CD4-positive, alpha-beta T cell (primary cell): ENCODE results near the gene EVPLL. TPM values are rescaled to one million over a fixed set of nuclear protein-coding genes. Genes with fewer than 3 reads are reported as not detected.
A peak's percentile ranks its signal among the peaks of the same experiment; 100 is the strongest.
"Not testable (repeated sequence)": the region's sequence is repeated elsewhere in the genome, so short reads cannot be mapped to it uniquely, and the experiment has no call there.

Experiments used
- ATAC-seq: fragments of 200-7000 bp; cut with Tn5 transposase; one replicate; pipeline ENCODE4 v1.10.0; 2022; ENCODE audit warnings: mild to moderate bottlenecking; ENCODE audit not compliant: poor library complexity
- CTCF ChIA-PET: fragments of 350-600 bp; sonication (Branson Sonifier 250); formaldehyde crosslinking; loops from one replicate; lab custom pipeline; 2021; ENCODE audit warnings: antibody characterized with exemption, inconsistent platforms; lab: Charles Lee
- POLR2A ChIA-PET: fragments of 350-600 bp; sonication (Branson Sonifier 250); formaldehyde crosslinking; loops from one replicate; lab custom pipeline; 2021; ENCODE audit warnings: antibody characterized with exemption, inconsistent platforms; lab: Charles Lee
- DNase-seq, 14 experiments: peaks; one replicate each; pipeline ENCODE4 v3.0.0-alpha.2; 2013 to 2020; ENCODE audit warnings: mixed read lengths in 2 of 14
- H3K27ac ChIP-seq, 2 donors: one replicate each; pipeline versions ENCODE4 v1.5.1 to v1.7.0; 2013; ENCODE audit warnings: low read length in 2 of 2, low read depth in 1 of 2, mild to moderate bottlenecking in 1 of 2
- H3K27me3 ChIP-seq, 2 experiments: 1 replicate in 1 of 2; 2 replicates in 1 of 2; pipeline versions ENCODE4 v1.6.1 to v1.7.0; 2013; ENCODE audit warnings: low read length in 2 of 2, control low read depth in 1 of 2, mild to moderate bottlenecking in 1 of 2, moderate library complexity in 1 of 2; ENCODE audit not compliant: insufficient read depth in 2 of 2, control insufficient read depth in 1 of 2
- H3K36me3 ChIP-seq: one replicate; pipeline ENCODE4 v1.6.1; 2013; ENCODE audit warnings: low read length, control low read depth; ENCODE audit not compliant: insufficient read depth
- H3K4me1 ChIP-seq: one replicate; pipeline ENCODE4 v1.6.1; 2013; ENCODE audit warnings: low read length, control low read depth; ENCODE audit not compliant: insufficient read depth
- H3K4me3 ChIP-seq: one replicate; pipeline ENCODE4 v1.5.1; 2013; ENCODE audit warnings: mild to moderate bottlenecking, low read length, moderate library complexity
- H3K9me3 ChIP-seq, 2 experiments: 1 replicate in 1 of 2; 2 replicates in 1 of 2; pipeline versions ENCODE4 v1.6.1 to v1.7.0; 2013; ENCODE audit warnings: low read length in 2 of 2, mild to moderate bottlenecking in 2 of 2, control low read depth in 1 of 2, moderate library complexity in 1 of 2; ENCODE audit not compliant: control insufficient read depth in 1 of 2, insufficient read depth in 1 of 2
- H3K27ac Mint-ChIP-seq: one replicate; pipeline ENCODE4 v1.8.0; 2020; ENCODE audit warnings: mixed read lengths
- H3K27me3 Mint-ChIP-seq: one replicate; pipeline ENCODE4 v1.8.0; 2021; ENCODE audit warnings: mixed read lengths
- H3K36me3 Mint-ChIP-seq: one replicate; pipeline ENCODE4 v1.8.0; 2021; ENCODE audit warnings: low read depth, mixed read lengths
- H3K4me1 Mint-ChIP-seq: one replicate; pipeline ENCODE4 v1.8.0; 2021; ENCODE audit warnings: low read depth, mixed read lengths
- H3K4me3 Mint-ChIP-seq: one replicate; pipeline ENCODE4 v1.8.0; 2020; ENCODE audit warnings: mild to moderate bottlenecking, mixed read lengths
- H3K9me3 Mint-ChIP-seq: one replicate; pipeline ENCODE4 v1.8.0; 2020; ENCODE audit warnings: mixed read lengths
- intact Hi-C, 2 experiments: fragments of 100-400 bp; cut with DNase I in 1 of 2; cut with micrococcal nuclease in 1 of 2; formaldehyde crosslinking; loops; one replicate each; pipeline versions ENCODE4 v1.15.1 to v1.9.0; 2023 to 2025; cut with DNase I, micrococcal nuclease
- total RNA-seq, 174 experiments: library from RNA in 2 of 174; stranded (reverse) in 2 of 174; gene quantifications; one replicate each; pipeline ENCODE4 v1.2.3 and lab custom pipeline; 2021 to 2026

The EVPLL gene
- total RNA-seq, 2 experiments from 2014 or later = not detected

- H3K36me3 ChIP-seq, H3K9me3 Mint-ChIP-seq, H3K27ac Mint-ChIP-seq, H3K9me3 ChIP-seq, H3K27me3 ChIP-seq, H3K27me3 Mint-ChIP-seq, H3K36me3 Mint-ChIP-seq, intact Hi-C loops, H3K27ac ChIP-seq, POLR2A ChIA-PET, H3K4me1 ChIP-seq, CTCF ChIA-PET: not testable (repeated sequence)
- peaks cover 32% of the 10 kb centered on the region for H3K4me1 Mint-ChIP-seq
- H3K4me3 Mint-ChIP-seq = peak overlapping the region; percentile 87
- H3K4me3 ChIP-seq = peak overlapping the region; percentile 57
- DNase-seq (peak in 1 of 14 experiments; percentile 35), ATAC-seq (peak; percentile 93)
Observed at GRCh38 chr17:18412001-18412538, 34.5 kb downstream of the EVPLL start.

GRCh38 chr17:18421521-18421920 lies 43.9 kb downstream of the EVPLL start:
- ATAC-seq, H3K27ac Mint-ChIP-seq, H3K27me3 ChIP-seq, intact Hi-C loops, H3K4me3 ChIP-seq, POLR2A ChIA-PET, H3K9me3 ChIP-seq, H3K36me3 Mint-ChIP-seq, CTCF ChIA-PET, H3K9me3 Mint-ChIP-seq, H3K4me3 Mint-ChIP-seq, H3K27me3 Mint-ChIP-seq, H3K4me1 Mint-ChIP-seq, H3K27ac ChIP-seq, H3K36me3 ChIP-seq, H3K4me1 ChIP-seq: not testable (repeated sequence)
- DNase-seq = peak in 1 of 14 experiments; percentile 1

DNA sequence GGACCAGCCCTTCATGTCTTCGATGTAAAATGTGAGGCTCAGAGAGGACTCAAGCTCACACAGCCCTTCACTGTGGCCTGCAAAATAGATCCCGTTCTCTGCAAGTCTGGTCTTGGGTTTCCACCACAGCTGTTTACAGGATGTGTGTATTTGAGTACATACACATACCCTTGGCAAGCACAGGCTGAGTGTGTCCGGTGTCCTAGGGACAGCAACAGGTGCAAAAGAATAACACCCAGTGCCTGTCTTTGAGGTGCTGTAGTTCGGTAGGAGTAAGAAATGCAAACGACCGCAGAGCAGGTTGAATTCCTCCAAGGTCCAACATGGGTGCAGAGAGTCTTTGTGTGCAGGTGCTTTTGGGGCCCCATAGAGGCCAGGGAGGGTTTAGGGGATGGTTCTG lies 44.9 kb downstream of the EVPLL start:
- H3K27me3 ChIP-seq, ATAC-seq, H3K27ac ChIP-seq, H3K36me3 ChIP-seq, H3K4me3 Mint-ChIP-seq, H3K4me1 Mint-ChIP-seq, H3K36me3 Mint-ChIP-seq, H3K4me3 ChIP-seq, intact Hi-C loops, H3K9me3 Mint-ChIP-seq, H3K27ac Mint-ChIP-seq, CTCF ChIA-PET, H3K4me1 ChIP-seq, H3K9me3 ChIP-seq, DNase-seq, H3K27me3 Mint-ChIP-seq, POLR2A ChIA-PET: not testable (repeated sequence)

DNA sequence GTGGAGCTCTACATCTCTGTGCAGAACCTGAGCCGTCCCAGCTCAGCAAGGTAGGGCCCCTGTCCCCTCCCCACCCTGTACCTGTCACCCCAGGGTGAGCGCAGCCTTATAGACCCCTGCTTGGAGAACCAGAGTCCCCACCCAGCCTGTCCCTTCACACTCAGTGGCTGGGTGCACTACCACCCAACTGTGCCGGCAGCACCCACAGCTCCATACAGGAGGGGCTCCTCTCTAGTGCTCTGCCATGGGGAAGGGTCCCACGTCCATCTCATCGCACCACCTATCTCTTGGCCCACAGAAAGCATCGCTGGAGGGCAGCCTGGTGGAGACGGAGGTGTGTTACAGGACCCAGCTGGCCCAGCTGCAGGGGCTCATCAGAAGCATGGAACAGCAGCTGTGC lies 45.4 kb downstream of the EVPLL start:
- intact Hi-C loops, H3K4me1 Mint-ChIP-seq, H3K27ac ChIP-seq, H3K27me3 Mint-ChIP-seq, POLR2A ChIA-PET, H3K36me3 Mint-ChIP-seq, H3K4me1 ChIP-seq, H3K27ac Mint-ChIP-seq, CTCF ChIA-PET, ATAC-seq, H3K36me3 ChIP-seq, H3K4me3 ChIP-seq, H3K9me3 Mint-ChIP-seq, H3K27me3 ChIP-seq, H3K9me3 ChIP-seq, H3K4me3 Mint-ChIP-seq, DNase-seq: not testable (repeated sequence)

- H3K36me3 Mint-ChIP-seq, H3K9me3 Mint-ChIP-seq, H3K27me3 ChIP-seq, H3K4me3 Mint-ChIP-seq, DNase-seq, H3K4me1 Mint-ChIP-seq, H3K4me1 ChIP-seq, H3K4me3 ChIP-seq, CTCF ChIA-PET, intact Hi-C loops, H3K27ac Mint-ChIP-seq, POLR2A ChIA-PET, ATAC-seq, H3K27me3 Mint-ChIP-seq, H3K36me3 ChIP-seq, H3K27ac ChIP-seq, H3K9me3 ChIP-seq: not testable (repeated sequence)
Observed at GRCh38 chr17:18425593-18425992, 48.0 kb downstream of the EVPLL start.

DNA sequence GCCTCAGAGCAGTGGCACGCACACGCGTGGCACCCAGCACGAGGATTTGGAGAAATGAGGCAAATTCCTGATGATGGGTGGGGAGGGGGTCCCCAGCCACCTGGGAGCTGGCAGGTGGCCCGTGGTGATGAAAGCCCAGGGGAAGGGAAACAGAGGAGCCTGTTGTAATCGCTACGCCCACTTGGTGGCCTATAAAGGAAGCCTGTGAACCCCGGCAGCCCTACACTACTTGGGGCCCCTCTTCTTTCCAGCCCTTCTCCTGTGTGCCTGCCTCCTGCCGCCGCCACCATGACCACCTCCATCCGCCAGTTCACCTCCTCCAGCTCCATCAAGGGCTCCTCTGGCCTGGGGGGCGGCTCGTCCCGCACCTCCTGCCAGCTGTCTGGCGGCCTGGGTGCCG lies 49.1 kb downstream of the EVPLL start:
- CTCF ChIA-PET, H3K4me1 ChIP-seq, H3K4me3 Mint-ChIP-seq, intact Hi-C loops, H3K36me3 Mint-ChIP-seq, H3K27me3 Mint-ChIP-seq, H3K36me3 ChIP-seq, H3K27ac ChIP-seq, H3K27ac Mint-ChIP-seq, DNase-seq, H3K9me3 ChIP-seq, H3K4me1 Mint-ChIP-seq, POLR2A ChIA-PET, ATAC-seq, H3K9me3 Mint-ChIP-seq, H3K27me3 ChIP-seq, H3K4me3 ChIP-seq: not testable (repeated sequence)

- H3K27me3 Mint-ChIP-seq, H3K9me3 Mint-ChIP-seq, H3K27ac ChIP-seq, H3K27me3 ChIP-seq, H3K4me1 Mint-ChIP-seq, CTCF ChIA-PET, ATAC-seq, H3K4me3 Mint-ChIP-seq, DNase-seq, H3K36me3 Mint-ChIP-seq, H3K27ac Mint-ChIP-seq, POLR2A ChIA-PET, H3K4me1 ChIP-seq, H3K36me3 ChIP-seq, H3K4me3 ChIP-seq, H3K9me3 ChIP-seq, intact Hi-C loops: not testable (repeated sequence)
Observed at GRCh38 chr17:18432206-18432605, 54.6 kb downstream of the EVPLL start.
